A673 (cell line): ENCODE data around the gene SIK2. TPM values are rescaled to one million over a fixed set of nuclear protein-coding genes. Genes with fewer than 3 reads are reported as not detected.

ENCODE experiments used
- BruUV-seq: library from RNA; stranded (reverse); fragments of 400-500 nt; replicated peaks from 2 replicates; lab custom pipeline; 2021; lab: Mats Ljungman, UMichigan
- CTCF ChIA-PET: fragments of 300-600 bp; sonication (Branson Sonifier 250); formaldehyde crosslinking; loops from one replicate; lab custom pipeline; 2022; ENCODE audit warnings: antibody characterized with exemption; lab: Charles Lee
- POLR2A ChIA-PET: fragments of 300-600 bp; sonication (Branson Sonifier 250); formaldehyde crosslinking; loops from one replicate; lab custom pipeline; 2022; ENCODE audit warnings: antibody characterized with exemption; ENCODE audit not compliant: low non-redundant PET; lab: Charles Lee
- DNase-seq: peaks from one replicate; pipeline ENCODE4 v3.0.0-alpha.2; 2015; ENCODE audit warnings: low spot score
- H3K27ac ChIP-seq: fragments of 200-600 bp; sonication (generic); 2 replicates; pipeline ENCODE4 v1.5.1; 2016; ENCODE audit warnings: mixed run types, low read depth, mild to moderate bottlenecking, mixed read lengths, antibody characterized with exemption, low read length; ENCODE audit not compliant: poor library complexity, severe bottlenecking
- H3K27me3 ChIP-seq: fragments of 200-600 bp; sonication (generic); replicated peaks from 2 replicates; pipeline ENCODE4 v1.6.1; 2017; ENCODE audit warnings: mixed run types, low read depth, mild to moderate bottlenecking, mixed read lengths, antibody characterized with exemption, low read length; ENCODE audit not compliant: insufficient read depth, poor library complexity
- H3K36me3 ChIP-seq: fragments of 200-600 bp; sonication (generic); 2 replicates; pipeline ENCODE4 v1.6.1; 2016; ENCODE audit warnings: mixed run types, mild to moderate bottlenecking, mixed read lengths, antibody characterized with exemption, low read length; ENCODE audit not compliant: insufficient read depth, poor library complexity, severe bottlenecking
- H3K4me1 ChIP-seq: fragments of 200-600 bp; sonication (generic); 2 replicates; pipeline ENCODE4 v1.6.1; 2017; ENCODE audit warnings: mixed run types, mild to moderate bottlenecking, mixed read lengths, antibody characterized with exemption, low read length; ENCODE audit not compliant: insufficient read depth, poor library complexity, severe bottlenecking
- H3K4me3 ChIP-seq: fragments of 200-600 bp; sonication (generic); 2 replicates; pipeline ENCODE4 v1.5.1; 2016; ENCODE audit warnings: low read depth, mixed run types, mild to moderate bottlenecking, mixed read lengths, low read length; ENCODE audit not compliant: poor library complexity, severe bottlenecking
- H3K9me3 ChIP-seq: fragments of 200-600 bp; sonication (generic); 2 replicates; pipeline ENCODE4 v1.6.1; 2016; ENCODE audit warnings: mixed run types, low read depth, mild to moderate bottlenecking, mixed read lengths, antibody characterized with exemption, low read length; ENCODE audit not compliant: poor library complexity, severe bottlenecking
- CTCF ChIP-seq: fragments of 300-800, 200-600 bp; sonication (generic); conservative IDR thresholded peaks from 2 replicates; pipeline ENCODE4 v1.5.1; 2017; ENCODE audit warnings: low read depth, mild to moderate bottlenecking, antibody characterized with exemption, low read length, moderate library complexity, mixed read lengths
- EZH2 ChIP-seq: fragments of 200-600 bp; sonication (generic); IDR thresholded peaks from 2 replicates; pipeline ENCODE4 v1.6.1; 2017; ENCODE audit warnings: borderline replicate concordance, low read depth, mild to moderate bottlenecking, mixed read lengths, antibody characterized with exemption, low read length; ENCODE audit not compliant: poor library complexity, severe bottlenecking
- intact Hi-C: fragments of 100-400 bp; cut with micrococcal nuclease; formaldehyde crosslinking; loops from one replicate; pipeline ENCODE4 v1.10.0; 2022; ENCODE audit not compliant: unreplicated experiment
- total RNA-seq: library from RNA; stranded (reverse); gene quantifications from 2 replicates; pipeline ENCODE4 v1.2.3, GENCODE V29; 2021

Gene SIK2
- total RNA-seq, 1 experiment from 2014 or later, result 18.7 TPM

GRCh38 chr11:111737444-111738210 is 135.4 kb downstream of the SIK2 start:
- no peaks in the 10 kb centered on the region for H3K9me3 ChIP-seq
- no peak for DNase-seq
- H3K27ac ChIP-seq, result no peak overlapping the region
- TF ChIP-seq CTCF, result no peak
- no peak for TF ChIP-seq EZH2
- CTCF ChIA-PET, result no interaction called here
- POLR2A ChIA-PET, result no interaction called here
- H3K27me3 ChIP-seq, result no peaks in the 10 kb centered on the region
- intact Hi-C loops, result no loop called here
- H3K36me3 ChIP-seq, result peaks cover 32% of the 10 kb centered on the region
- BruUV-seq, result no TSS peak
- H3K4me1 ChIP-seq, result peaks cover 14% of the 10 kb centered on the region
- no peak overlapping the region for H3K4me3 ChIP-seq

GRCh38 chr11:111739299-111739698 is 137.1 kb downstream of the SIK2 start:
- CTCF ChIA-PET, result no interaction called here
- DNase-seq, result no peak
- POLR2A ChIA-PET, result no interaction called here

GRCh38 chr11:111741751-111742150 is 139.5 kb downstream of the SIK2 start:
- DNase-seq, result no peak
- no peaks in the 10 kb centered on the region for H3K9me3 ChIP-seq
- no TSS peak for BruUV-seq
- ChIA-PET CTCF (no interaction called here), POLR2A (no interaction called here)
- H3K36me3 ChIP-seq, result peaks cover 64% of the 10 kb centered on the region
- TF ChIP-seq CTCF, result no peak
- TF ChIP-seq EZH2, result no peak
- no peak overlapping the region for H3K4me3 ChIP-seq
- intact Hi-C loops, result no loop called here
- no peaks in the 10 kb centered on the region for H3K27me3 ChIP-seq
- no peak overlapping the region for H3K27ac ChIP-seq
- no peaks in the 10 kb centered on the region for H3K4me1 ChIP-seq

More at GRCh38 chr11:111739299-111739698, 137.1 kb downstream of the SIK2 start:
- Histone ChIP-seq H3K4me1 (peaks cover 14% of the 10 kb centered on the region), H3K36me3 (peaks cover 44% of the 10 kb centered on the region), H3K27me3 (no peaks in the 10 kb centered on the region), H3K9me3 (no peaks in the 10 kb centered on the region), H3K4me3 (no peak overlapping the region), H3K27ac (no peak overlapping the region)
- no peak for TF ChIP-seq CTCF
- no peak for TF ChIP-seq EZH2
- intact Hi-C loops, result no loop called here
- no TSS peak for BruUV-seq
